HG03575 (cell line): Measurements from ENCODE around the gene WNK2.

Experiments used
- ATAC-seq: cut with Tn5 transposase; IDR thresholded peaks from one replicate; pipeline ENCODE4 v1.9.1; 2021; ENCODE audit not compliant: unreplicated experiment, insufficient number of reproducible peaks, low FRiP score; ENCODE audit errors: extremely low read depth

The WNK2 gene

GRCh38 chr9:93209576-93210323, 25.8 kb downstream of the WNK2 start:
- ATAC-seq: no peak

GRCh38 chr9:93210324-93210973, 26.5 kb downstream of the WNK2 start:
- no peak for ATAC-seq

GRCh38 chr9:93210974-93211653, 27.2 kb downstream of the WNK2 start:
- ATAC-seq: no peak

- no peak for ATAC-seq
These were observed 27.7 kb downstream of the WNK2 start for GRCh38 chr9:93211654-93212001.

DNA sequence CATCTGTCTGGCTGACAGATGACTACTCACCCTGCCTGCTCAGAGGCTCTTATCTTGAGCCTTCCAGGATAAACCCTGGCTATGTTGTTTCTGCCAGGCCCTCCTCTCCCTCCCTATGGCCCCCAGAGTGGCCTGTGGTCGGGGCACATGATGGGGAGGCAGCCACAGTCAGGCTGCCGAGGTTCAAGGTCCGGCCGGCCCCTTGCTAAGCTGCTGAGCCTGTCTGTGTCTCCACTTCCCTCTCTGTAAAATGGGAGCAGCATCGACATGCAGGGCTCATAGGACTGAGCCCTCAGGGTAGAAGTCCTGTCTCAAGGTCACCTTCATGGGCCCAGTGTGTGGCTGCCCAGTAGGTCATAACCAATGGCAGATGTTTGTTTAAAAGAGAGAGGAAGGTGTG, 28.5 kb downstream of the WNK2 start:
- no peak for ATAC-seq

DNA sequence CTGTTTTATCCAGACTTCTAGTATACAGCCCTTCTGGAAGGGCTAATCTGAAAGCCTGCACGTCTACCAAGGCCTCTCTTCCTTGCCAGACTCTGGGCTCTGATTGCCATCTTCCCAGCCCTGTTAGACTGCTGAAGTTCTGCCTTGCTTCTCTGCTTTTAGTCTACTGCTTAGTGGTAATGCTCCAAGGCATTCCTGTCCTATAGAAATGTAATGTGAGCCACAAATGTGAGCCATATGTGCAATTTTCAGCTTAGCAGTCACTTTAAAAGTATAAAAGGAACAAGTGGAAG, 32.1 kb downstream of the WNK2 start:
- ATAC-seq: no peak

GRCh38 chr9:93217706-93218105, 33.8 kb downstream of the WNK2 start:
- no peak for ATAC-seq

GRCh38 chr9:93218161-93218560, 34.2 kb downstream of the WNK2 start:
- no peak for ATAC-seq

DNA sequence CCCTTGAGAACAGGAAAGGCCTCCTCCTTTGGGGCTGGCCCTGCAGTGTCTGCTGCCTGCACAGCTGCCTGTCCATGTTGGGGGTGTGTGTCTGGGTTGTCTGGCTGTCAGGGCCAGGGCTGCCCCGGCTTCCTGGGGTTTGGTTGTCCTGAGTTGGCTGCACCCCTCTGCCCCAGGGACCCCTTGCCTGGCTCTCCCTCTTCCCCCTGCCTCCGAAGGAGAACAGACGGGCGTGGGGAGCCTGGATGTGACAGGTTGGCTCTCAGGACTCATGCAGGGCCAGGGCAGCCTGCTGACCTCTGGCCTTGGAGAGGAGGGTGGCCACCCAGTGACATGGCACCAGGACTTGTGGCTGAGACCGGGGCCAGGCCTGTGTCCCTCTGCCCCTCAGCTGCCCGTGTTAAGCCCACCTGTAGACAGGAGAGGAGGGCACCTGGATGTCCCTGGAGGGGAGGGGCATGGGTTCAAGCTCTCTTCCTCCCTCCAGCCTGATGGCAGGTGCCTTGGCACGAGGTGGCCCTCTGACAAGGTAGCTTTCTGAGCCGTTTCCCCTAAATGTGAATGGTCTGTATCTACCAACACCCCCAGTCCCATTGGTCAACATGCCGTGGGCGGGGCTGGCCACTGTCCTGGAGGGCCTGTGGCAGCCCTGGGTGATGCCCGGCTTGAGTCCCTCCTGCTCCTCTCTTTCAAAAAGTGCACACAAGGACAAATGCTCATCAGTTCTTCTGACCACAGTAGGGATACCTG, 34.9 kb downstream of the WNK2 start:
- no peak for ATAC-seq

DNA sequence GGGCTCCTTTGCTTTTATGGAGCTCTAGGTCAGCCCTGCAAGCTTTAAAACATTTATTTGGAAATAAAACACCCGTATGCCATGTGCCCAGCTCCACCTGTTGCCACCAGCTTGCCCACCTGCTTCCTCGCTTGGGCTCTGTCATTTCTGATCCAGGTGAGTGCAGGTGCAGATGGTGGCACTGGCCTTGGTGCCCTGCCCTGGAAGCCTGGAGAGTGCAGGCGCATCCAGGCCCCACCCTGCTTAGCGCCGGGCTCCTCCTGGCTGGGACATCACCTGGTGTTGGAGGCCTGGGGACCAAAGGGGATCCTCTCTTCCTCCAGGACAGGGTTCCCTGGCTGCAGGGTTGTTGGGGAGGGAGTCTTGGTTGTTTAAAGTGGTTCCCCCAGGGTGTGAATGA, 35.8 kb downstream of the WNK2 start:
- no peak for ATAC-seq

GRCh38 chr9:93220627-93221026, 36.7 kb downstream of the WNK2 start:
- no peak for ATAC-seq

DNA sequence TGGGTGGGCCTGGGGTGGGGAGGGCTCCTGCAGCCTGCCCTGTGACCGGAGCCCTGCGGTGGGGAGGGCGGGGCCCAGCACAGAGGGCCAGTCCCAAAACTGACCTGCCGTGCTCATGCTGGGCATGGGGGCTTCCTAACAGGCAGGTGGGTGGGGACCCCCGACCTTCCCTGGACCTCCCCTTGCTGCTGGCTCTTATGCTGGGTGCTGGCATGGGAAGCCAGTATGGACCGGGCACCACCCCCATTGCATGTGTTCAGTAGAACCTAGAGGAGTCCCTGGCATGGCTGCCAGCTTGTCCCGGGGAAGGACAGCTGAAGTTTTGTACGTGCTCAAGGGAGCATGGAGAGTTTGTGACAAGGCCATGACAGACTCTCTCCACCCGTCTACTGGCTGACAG, 37.1 kb downstream of the WNK2 start:
- no peak for ATAC-seq

GRCh38 chr9:93222890-93223259, 38.9 kb downstream of the WNK2 start:
- ATAC-seq: no peak

DNA sequence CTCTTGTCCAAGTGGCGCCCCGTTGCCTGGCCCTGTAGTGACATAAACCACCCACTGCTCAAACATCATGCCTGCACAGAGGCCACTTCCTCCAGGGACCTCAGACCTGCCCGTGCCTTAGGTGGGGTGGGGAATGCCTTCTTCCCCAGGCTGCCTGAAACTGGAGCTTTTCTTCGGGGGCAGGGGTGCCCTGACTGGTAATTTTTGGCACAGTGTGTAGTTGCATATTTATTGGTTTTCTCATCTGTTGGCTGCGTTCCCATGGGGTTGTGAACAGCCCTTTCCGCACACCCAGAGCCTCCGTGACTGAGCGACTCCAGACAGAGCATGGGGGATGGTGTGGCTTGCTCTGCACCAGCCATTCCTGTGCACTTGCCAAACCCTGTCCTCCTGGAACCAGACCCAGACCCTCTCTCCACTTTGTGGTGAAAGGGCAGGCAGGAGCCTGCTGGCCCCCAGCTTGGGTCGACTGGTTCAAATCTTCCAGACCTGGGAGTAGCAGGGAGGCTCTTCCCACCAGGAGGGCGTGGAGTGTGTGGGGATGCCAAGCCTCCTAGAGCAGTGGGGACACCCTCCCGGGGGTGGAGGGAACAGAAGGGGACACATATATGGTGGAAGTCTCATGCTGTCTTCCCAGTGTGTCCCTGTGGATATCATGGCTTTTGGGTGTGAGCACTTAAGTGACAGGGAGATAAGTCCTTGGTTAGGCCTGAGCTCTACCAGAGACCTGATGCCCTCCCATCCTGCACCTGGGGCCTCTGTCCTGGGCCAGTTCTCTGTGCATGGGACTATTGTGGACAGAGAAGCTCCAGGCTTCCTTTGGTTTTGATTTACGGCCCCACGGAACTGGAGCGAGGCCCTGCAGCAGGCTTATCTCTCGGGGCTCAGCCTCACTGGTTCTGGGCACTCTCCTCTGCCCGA, 39.6 kb downstream of the WNK2 start:
- no peak for ATAC-seq

- ATAC-seq: no peak
These were observed 40.7 kb downstream of the WNK2 start for GRCh38 chr9:93224591-93224990.

GRCh38 chr9:93225417-93225816, 41.5 kb downstream of the WNK2 start:
- no peak for ATAC-seq

DNA sequence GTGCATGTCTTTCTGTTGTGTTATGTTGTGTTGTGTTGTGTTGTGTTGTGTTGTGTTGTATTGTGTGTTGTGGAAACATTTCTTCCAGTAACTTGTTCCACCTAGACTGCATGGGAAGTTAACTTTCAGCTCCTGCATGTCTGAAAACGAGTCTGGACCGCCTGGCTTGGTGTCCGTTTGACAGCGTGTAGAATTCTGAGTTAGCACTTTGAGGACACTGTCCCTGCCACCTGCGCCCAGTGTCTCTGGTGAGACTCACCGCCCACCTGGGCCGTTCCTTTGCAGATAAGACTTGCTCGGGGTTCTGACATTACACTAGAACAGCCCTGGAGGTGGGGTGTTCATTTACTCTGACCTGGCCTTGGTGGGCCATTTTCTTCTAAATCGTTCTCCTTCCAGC, 42.0 kb downstream of the WNK2 start:
- no peak for ATAC-seq

DNA sequence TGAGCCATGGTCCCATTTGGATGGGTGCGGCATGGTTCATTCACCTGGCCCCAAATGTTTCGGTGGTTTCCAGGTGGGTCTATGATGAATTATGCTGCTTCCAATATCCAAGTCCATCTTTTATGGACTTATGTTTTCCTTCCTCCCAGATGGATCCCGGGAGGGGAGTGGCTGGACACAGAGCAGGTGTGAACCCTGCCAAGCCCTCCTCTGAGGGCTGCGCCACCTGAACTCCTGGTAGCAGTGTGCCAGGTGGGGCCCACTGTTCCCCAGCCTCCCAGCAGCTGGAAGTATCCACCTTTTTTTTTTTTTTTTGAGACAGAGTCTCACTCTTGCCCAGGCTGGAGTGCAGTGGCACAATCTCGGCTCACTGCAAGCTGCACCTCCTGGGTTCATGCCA, 42.9 kb downstream of the WNK2 start:
- ATAC-seq: no peak

- no peak for ATAC-seq
These were observed 44.1 kb downstream of the WNK2 start for GRCh38 chr9:93228030-93228429.
